Activated T-cell treated with anti-CD3 and anti-CD28 coated beads, Interleukin-2, amount 50 U/mL, for 24 hours (primary cell): ENCODE results near the gene RAD23B.

ENCODE experiments used
- DNase-seq: peaks from one replicate; pipeline ENCODE4 v3.0.0-alpha.2; 2020
- H3K27ac Mint-ChIP-seq: 2 replicates; pipeline ENCODE4 v1.8.0; 2020; ENCODE audit warnings: mild to moderate bottlenecking, mixed read lengths
- H3K27me3 Mint-ChIP-seq: 2 replicates; pipeline ENCODE4 v1.8.0; 2020; ENCODE audit warnings: mixed read lengths
- H3K36me3 Mint-ChIP-seq: 2 replicates; pipeline ENCODE4 v1.8.0; 2020; ENCODE audit warnings: low read depth, mixed read lengths
- H3K4me1 Mint-ChIP-seq: 2 replicates; pipeline ENCODE4 v1.8.0; 2020; ENCODE audit warnings: low read depth, mixed read lengths
- H3K4me3 Mint-ChIP-seq: 2 replicates; pipeline ENCODE4 v1.8.0; 2020; ENCODE audit warnings: mild to moderate bottlenecking, moderate library complexity, mixed read lengths
- H3K9me3 Mint-ChIP-seq: 2 replicates; pipeline ENCODE4 v1.8.0; 2020; ENCODE audit warnings: mixed read lengths

The RAD23B gene

DNA sequence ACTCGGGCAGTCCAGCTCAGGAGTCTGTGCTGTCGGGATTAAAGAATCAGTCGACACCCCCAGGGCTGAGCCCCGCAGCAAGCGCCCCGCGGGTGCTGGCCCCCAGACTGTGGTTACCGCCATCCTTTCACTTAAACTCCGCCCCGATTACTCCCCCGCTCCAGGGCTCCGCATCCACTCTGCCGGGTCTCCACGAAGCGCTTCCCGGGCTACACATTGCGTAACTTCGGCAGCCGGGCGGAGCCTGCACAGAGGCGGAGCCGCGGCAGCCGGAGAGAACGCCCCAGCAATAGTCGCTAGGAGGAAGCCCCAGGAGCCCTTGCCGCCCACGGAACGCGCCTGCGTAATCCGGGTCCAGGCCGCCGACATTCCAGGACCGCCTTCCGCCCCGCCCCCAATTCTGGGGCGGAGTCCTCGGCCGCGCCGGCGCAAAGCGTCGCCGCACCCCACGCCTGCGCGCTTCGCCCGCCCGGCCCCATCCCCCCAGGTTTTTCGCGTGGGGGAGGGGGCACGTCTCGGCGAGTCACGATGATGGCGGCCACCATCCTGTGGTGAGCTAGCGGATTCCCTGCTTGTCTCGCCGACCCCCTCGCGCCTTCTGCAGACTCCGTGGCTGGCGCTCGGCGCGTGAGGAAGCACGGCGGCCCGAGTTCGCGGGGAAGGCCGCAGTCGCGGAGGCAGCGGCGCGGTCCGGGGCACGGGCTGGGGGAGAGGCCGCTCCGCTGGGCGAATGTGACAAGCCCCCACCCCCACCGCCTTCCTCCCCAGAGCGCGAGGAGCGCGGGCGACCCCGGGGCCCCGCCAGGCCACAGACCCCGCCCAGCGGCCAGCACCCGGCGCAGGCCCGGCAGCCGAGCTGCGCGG lies at the start of gene RAD23B:
Gene RAD23B, plus strand, starts transcription at position 521 of the 864 bp plus-strand sequence. CDS start 351 bp downstream, outside the sequence.
- Mint-ChIP-seq H3K36me3 (peaks cover 30% of the 10 kb centered on the region), H3K4me1 (peaks cover 48% of the 10 kb centered on the region)

GRCh38 chr9:107235765-107236442 lies 47.2 kb upstream of the RAD23B start:
- Mint-ChIP-seq H3K9me3 (no peaks in the 10 kb centered on the region), H3K27ac (no peak overlapping the region), H3K4me3 (no peak overlapping the region), H3K36me3 (no peaks in the 10 kb centered on the region), H3K4me1 (peaks cover 5% of the 10 kb centered on the region), H3K27me3 (peaks cover 17% of the 10 kb centered on the region)
- DNase-seq: no peak

More for the DNA sequence above, at the start of gene RAD23B:
- peak within 1 kb of the TSS; percentile 92 for H3K4me3 Mint-ChIP-seq
- no peaks in the 10 kb centered on the region for H3K27me3 Mint-ChIP-seq
- H3K9me3 Mint-ChIP-seq: no peaks in the 10 kb centered on the region
- DNase-seq: peak; percentile 100
- H3K27ac Mint-ChIP-seq: peak within 1 kb of the TSS; percentile 94

GRCh38 chr9:107237873-107238272 lies 45.2 kb upstream of the RAD23B start:
- Mint-ChIP-seq H3K9me3 (no peaks in the 10 kb centered on the region), H3K4me1 (peaks cover 15% of the 10 kb centered on the region), H3K36me3 (no peaks in the 10 kb centered on the region), H3K27ac (no peak overlapping the region), H3K4me3 (no peak overlapping the region), H3K27me3 (peaks cover 8% of the 10 kb centered on the region)
- DNase-seq: no peak

- Mint-ChIP-seq H3K27ac (no peak overlapping the region), H3K27me3 (peaks cover 8% of the 10 kb centered on the region), H3K9me3 (no peaks in the 10 kb centered on the region), H3K4me1 (peaks cover 31% of the 10 kb centered on the region), H3K4me3 (no peak overlapping the region), H3K36me3 (no peaks in the 10 kb centered on the region)
- DNase-seq: no peak
Measured at GRCh38 chr9:107239474-107239873, 43.6 kb upstream of the RAD23B start.

GRCh38 chr9:107240260-107240659 lies 42.8 kb upstream of the RAD23B start:
- Mint-ChIP-seq H3K27me3 (peaks cover 8% of the 10 kb centered on the region), H3K36me3 (no peaks in the 10 kb centered on the region), H3K9me3 (no peaks in the 10 kb centered on the region), H3K4me3 (no peak overlapping the region), H3K27ac (no peak overlapping the region), H3K4me1 (peaks cover 32% of the 10 kb centered on the region)
- no peak for DNase-seq

DNA sequence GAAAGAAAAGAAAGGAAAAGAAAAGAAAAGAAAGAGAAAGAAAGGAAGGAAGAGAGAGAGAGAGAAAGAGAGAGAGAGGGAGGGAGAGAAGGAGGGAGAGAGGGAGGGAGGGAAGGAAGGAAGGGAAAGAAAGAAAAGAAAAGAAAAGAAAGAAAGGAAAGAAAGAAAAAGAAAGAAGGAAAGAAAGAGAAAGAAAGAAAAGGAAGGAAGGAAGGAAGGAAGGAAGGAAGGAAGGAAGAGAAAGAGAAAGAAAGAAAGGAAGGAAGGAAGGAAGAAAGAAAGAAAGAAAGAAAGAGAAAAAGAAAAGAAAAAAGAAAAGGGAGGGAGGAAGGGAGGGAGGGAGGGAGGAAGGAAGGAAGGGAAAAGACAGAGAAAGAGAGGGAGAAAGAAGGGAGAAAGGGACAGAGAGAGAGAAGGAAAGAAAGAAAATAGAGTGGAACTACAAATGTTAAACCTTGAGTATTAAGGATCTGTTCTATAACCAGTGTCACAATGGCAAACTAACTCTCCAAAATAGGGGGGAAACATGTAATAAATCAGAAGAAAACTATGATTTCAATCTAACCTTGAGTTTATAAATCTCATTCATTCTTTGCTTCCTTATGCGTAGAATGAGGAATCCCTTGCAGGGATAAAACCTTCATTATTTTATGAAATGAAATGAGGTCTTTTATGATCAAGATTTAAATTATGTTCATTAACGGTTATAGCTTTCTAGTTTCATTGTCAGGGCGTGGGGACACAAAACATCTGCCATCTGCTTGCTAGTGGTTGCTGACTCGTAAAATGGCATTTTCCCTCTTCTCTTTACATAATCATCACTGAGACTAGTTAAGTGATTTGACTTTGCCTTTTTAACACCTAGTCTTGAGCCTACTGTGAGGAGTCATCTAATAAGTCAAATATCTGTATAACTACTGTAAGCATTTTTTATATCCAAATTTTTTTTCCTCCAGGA lies 40.7 kb upstream of the RAD23B start:
- H3K27ac Mint-ChIP-seq: no peak overlapping the region
- H3K4me3 Mint-ChIP-seq: no peak overlapping the region
- H3K36me3 Mint-ChIP-seq: no peaks in the 10 kb centered on the region
- H3K9me3 Mint-ChIP-seq: no peaks in the 10 kb centered on the region
- H3K27me3 Mint-ChIP-seq: no peaks in the 10 kb centered on the region
- H3K4me1 Mint-ChIP-seq: peaks cover 42% of the 10 kb centered on the region
- no peak for DNase-seq

GRCh38 chr9:107243742-107244141 lies 39.3 kb upstream of the RAD23B start:
- no peaks in the 10 kb centered on the region for H3K27me3 Mint-ChIP-seq
- no peaks in the 10 kb centered on the region for H3K9me3 Mint-ChIP-seq
- peak overlapping the region; percentile 87 for H3K27ac Mint-ChIP-seq
- H3K36me3 Mint-ChIP-seq: no peaks in the 10 kb centered on the region
- H3K4me1 Mint-ChIP-seq: peaks cover 37% of the 10 kb centered on the region
- no peak overlapping the region for H3K4me3 Mint-ChIP-seq
- no peak for DNase-seq

DNA sequence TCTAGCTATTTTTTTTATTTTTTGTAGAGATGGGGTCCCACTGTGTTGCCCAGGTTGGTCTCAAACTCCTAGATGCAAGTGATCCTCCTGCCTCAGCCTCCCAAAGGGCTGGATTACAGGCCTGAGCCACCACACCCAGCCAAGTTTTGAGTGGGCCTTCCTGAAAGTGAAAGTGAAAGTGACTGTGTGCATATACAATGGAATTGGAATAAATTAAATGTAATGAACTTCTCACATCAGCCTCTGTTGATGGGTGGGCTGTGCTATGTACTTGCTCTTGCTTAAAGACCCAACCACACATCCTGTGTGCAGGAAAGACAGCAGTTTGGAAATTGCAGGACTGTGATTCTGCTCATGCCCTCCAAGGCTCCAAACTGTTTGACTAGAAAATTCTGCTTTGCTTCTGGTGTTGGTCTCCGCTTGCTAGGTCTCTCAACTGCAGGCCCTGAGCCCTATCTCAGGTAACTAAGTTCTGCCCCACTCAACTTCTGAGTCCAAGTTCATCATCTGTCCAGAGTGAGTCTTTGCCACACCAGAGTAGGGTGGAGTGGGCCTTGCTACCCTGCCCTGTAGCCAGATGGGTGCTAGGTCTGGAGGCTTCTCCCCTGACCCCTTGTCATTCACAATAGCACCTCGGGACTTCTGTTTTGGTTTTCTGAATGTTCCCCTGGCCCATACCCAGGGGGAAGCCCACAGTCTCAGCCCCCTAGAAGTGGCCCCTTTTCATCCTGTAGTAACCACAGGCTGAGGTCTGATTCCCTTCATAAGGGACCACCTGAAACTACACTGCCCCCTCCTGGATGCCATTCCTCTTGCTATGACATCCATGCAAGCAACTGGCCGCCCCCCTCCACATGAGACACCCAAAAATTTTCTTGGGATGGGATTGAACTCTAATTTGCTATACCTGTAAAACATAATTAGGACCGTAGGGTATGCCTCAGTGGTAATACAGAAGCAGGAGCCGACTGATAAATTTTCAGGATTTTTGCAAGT lies 36.5 kb upstream of the RAD23B start:
- H3K36me3 Mint-ChIP-seq: no peaks in the 10 kb centered on the region
- no peak overlapping the region for H3K4me3 Mint-ChIP-seq

GRCh38 chr9:107248714-107249113 lies 34.4 kb upstream of the RAD23B start:
- no peak overlapping the region for H3K27ac Mint-ChIP-seq

More for the DNA sequence above, 36.5 kb upstream of the RAD23B start:
- no peak for DNase-seq
- Mint-ChIP-seq H3K27me3 (peaks cover 8% of the 10 kb centered on the region), H3K27ac (no peak overlapping the region), H3K9me3 (no peaks in the 10 kb centered on the region), H3K4me1 (peaks cover 37% of the 10 kb centered on the region)

DNA sequence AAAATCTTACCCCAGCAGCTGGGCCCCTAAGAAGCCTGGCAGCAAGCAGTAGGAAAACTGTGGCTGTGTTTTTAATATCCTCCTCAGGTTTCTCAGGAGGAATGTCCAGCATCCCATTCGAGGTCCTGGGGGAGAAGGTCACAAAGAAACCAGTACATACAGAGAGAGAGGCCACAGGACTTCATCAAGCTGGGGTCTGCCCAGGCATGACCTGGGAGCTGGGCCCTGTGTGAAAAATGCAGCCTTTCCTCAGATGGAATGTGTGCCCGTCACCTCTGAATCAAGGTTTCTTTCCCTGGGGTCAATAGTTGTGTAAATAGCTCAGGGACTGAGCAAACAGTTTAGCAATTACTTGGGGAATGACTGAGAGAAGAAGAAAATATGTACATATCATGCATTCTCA lies 33.9 kb upstream of the RAD23B start:
- Mint-ChIP-seq H3K27ac (no peak overlapping the region), H3K27me3 (peaks cover 15% of the 10 kb centered on the region), H3K4me1 (peaks cover 14% of the 10 kb centered on the region), H3K4me3 (no peak overlapping the region), H3K9me3 (no peaks in the 10 kb centered on the region), H3K36me3 (no peaks in the 10 kb centered on the region)
- no peak for DNase-seq

More at GRCh38 chr9:107248714-107249113, 34.4 kb upstream of the RAD23B start:
- DNase-seq: no peak
- peaks cover 19% of the 10 kb centered on the region for H3K4me1 Mint-ChIP-seq
- H3K27me3 Mint-ChIP-seq: peaks cover 15% of the 10 kb centered on the region
- H3K36me3 Mint-ChIP-seq: no peaks in the 10 kb centered on the region
- no peaks in the 10 kb centered on the region for H3K9me3 Mint-ChIP-seq
- no peak overlapping the region for H3K4me3 Mint-ChIP-seq

- Mint-ChIP-seq H3K27me3 (peaks cover 15% of the 10 kb centered on the region), H3K36me3 (no peaks in the 10 kb centered on the region), H3K4me1 (peaks cover 9% of the 10 kb centered on the region), H3K9me3 (no peaks in the 10 kb centered on the region), H3K4me3 (no peak overlapping the region), H3K27ac (no peak overlapping the region)
- DNase-seq: no peak
Measured at GRCh38 chr9:107249665-107250285, 33.3 kb upstream of the RAD23B start.

DNA sequence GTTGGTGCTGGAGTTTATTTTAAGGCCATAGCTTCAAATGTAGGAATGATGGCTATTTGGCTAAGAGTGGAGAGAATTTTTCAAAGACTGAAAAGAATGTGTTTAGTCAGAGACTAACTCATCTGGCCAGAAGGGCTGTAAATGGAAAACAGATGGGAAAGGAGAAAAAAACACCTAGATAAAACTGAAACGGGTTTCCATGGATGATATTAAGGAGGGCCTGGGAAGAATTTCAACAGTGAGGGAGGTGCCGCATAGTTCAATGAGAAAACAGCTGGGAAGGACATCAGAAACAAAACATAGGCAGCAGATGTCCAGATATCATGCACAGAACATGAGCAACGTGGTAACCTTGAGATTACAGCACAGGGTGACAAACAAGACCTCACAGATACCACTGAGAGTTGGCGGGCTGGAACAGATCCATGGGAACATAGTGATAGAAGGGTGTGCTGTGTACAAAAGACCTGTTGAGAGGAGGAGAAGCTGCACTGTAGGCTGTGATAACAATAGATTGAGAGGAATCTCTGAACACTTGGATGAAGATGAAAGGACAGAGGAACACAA lies 31.2 kb upstream of the RAD23B start:
- DNase-seq: no peak
- Mint-ChIP-seq H3K27me3 (peaks cover 15% of the 10 kb centered on the region), H3K36me3 (no peaks in the 10 kb centered on the region), H3K4me3 (no peak overlapping the region), H3K4me1 (peaks cover 1% of the 10 kb centered on the region), H3K27ac (no peak overlapping the region), H3K9me3 (no peaks in the 10 kb centered on the region)

GRCh38 chr9:107258919-107259318 lies 24.2 kb upstream of the RAD23B start:
- Mint-ChIP-seq H3K27me3 (peaks cover 13% of the 10 kb centered on the region), H3K36me3 (no peaks in the 10 kb centered on the region), H3K4me1 (peaks cover 2% of the 10 kb centered on the region), H3K27ac (no peak overlapping the region), H3K9me3 (no peaks in the 10 kb centered on the region), H3K4me3 (no peak overlapping the region)
- DNase-seq: no peak
